ENCODE measurements around the gene GLIS2. TPM values are rescaled to one million over a fixed set of nuclear protein-coding genes. Genes with fewer than 3 reads are reported as not detected.

The GLIS2 gene
- polyA plus RNA-seq, 2 of the 4 experiments (the other 2 are of a cell fraction), result 5.5 to 15.8 TPM

DNA sequence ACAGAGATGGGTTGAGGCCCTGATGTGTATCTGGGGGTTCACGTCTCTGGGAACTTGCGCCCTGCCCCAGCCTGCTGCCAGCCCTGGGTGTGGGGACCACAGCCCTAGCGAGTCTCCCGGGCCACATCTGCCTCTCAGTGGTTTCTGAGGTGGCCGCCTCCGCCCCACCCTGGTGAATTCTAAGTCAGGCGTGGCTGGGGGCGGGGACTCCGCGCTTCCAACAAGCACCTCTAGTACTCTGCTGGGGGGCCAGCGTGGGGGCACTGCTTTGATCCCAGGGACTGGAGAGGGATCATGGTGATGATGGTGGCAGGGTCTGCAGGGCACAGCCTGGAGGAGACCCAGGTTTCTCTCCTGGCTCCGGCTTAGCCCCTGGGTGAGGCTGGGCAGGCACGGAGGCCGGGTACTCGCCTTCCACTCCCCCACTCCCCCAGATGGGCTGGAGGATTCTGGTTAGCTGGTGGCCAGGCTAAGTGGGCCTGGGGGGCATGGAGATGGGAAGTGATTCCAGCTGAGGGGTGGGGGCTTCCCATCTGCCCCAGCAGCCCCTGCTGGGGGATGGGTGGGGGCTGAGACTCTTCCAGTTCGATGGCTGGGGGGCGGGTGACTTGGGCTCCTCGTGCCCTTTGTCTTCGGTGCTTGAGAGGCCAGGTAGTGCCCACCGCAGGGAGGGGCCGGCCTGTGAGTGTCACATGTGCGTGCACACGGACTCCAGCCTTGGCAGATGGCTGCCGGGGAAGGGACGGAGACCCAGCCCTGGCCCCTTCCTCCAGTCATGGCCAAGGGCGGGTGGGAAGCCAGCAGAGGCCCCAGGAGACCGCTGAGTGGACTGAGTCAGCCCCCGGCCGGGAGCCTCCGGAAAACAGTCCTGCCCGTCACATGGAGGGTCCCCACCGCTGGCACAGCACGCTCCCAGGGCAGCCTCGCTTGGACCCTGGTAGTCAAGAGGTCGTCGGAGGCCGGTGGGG is 3.9 kb downstream of the GLIS2 start:
- WGBS (ENCODE audit: missing lambda C conversion rate), result 79% methylated on average over 11 of the region's 37 CpGs
- no peak for DNase-seq (ENCODE audit: low read depth in 1 of 2, low spot score in 1 of 2)

DNA sequence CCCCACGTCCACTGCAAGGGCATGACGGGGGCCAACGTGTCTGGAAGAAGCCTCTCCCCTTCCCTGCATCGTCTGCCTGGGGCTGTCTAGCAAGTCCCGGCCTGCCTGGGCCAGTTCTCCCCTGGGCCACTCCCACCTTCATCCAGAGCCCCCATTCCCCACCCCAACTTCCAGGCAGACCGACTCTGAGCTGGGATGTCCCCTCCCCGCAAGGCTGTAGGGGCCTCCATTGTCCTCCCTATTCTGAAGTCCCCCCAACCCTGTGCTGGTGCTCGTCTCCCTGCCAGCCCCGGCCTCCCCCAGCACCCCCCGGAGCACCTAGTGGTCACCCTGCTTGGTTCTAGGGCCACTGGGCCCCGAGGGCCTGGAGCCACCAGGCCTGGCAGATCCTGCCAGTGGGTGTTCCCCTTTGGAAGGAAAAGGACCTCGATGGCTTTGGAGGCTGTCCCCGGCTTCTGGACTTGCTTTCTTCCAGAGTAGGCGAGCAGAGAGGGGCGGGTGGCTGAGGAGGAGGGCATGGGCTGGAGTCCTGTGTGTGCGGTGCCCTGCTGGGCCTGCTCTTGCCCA is 4.8 kb downstream of the GLIS2 start:
- peak overlapping the region; percentile 19 to 96; a peak in 4 of 6 replicates for H3K27ac ChIP-seq
- H3K4me3 ChIP-seq, result no peak overlapping the region
- no peaks in the 10 kb centered on the region for H3K9me3 ChIP-seq
- 73% methylated on average over 10 of the region's 16 CpGs for WGBS (ENCODE audit: missing lambda C conversion rate)
- FAIRE-seq (no peak), ATAC-seq (no peak), DNase-seq (ENCODE audit: low read depth in 1 of 2, low spot score in 1 of 2) (no peak)
- TF ChIP-seq GATA3 (IDR thresholded peaks at IDR 0.05; ENCODE audit: borderline replicate concordance) (no peak), BHLHE40 (IDR thresholded peaks at IDR 0.05; ENCODE audit: low read depth, low read length) (no peak), KDM5A (IDR thresholded peaks at IDR 0.05) (no peak)
- H3K4me1 ChIP-seq, result peaks cover 78% of the 10 kb centered on the region
- ChIA-PET CTCF (interaction anchor here (0.6 to 22.8 kb wide), 8 partner anchors 7 to 82 kb away, joined by 3 to 423 read pairs (median 10); partner anchors contain the start of gene GLIS2), POLR2A (no interaction called here)
- peak overlapping the region; percentile 93 for H3K4me2 ChIP-seq

More for the DNA sequence above, 3.9 kb downstream of the GLIS2 start:
- TF ChIP-seq POLR2AphosphoS2 (conservative IDR thresholded peaks at IDR 0.05; ENCODE audit: low read length), result no peak
- no peak for TF ChIP-seq MAFK (IDR thresholded peaks at IDR 0.05; ENCODE audit: partially characterized antibody)
- no peak for TF ChIP-seq TFCP2L1 (CRISPR knock-in tag; IDR thresholded peaks at IDR 0.05)
- no peak for TF ChIP-seq EP300 (IDR thresholded peaks at IDR 0.05)
- TF ChIP-seq, protein P1, sequence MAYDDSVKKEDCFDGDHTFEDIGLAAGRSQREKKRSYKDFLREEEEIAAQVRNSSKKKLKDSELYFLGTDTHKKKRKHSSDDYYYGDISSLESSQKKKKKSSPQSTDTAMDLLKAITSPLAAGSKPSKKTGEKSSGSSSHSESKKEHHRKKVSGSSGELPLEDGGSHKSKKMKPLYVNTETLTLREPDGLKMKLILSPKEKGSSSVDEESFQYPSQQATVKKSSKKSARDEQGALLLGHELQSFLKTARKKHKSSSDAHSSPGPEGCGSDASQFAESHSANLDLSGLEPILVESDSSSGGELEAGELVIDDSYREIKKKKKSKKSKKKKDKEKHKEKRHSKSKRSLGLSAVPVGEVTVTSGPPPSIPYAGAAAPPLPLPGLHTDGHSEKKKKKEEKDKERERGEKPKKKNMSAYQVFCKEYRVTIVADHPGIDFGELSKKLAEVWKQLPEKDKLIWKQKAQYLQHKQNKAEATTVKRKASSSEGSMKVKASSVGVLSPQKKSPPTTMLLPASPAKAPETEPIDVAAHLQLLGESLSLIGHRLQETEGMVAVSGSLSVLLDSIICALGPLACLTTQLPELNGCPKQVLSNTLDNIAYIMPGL (CRISPR knock-in tag; IDR thresholded peaks at IDR 0.05; ENCODE audit: borderline replicate concordance), result no peak
- TF ChIP-seq FOSB (CRISPR knock-in tag; IDR thresholded peaks at IDR 0.05), result no peak
- TF ChIP-seq SREBF2 (IDR thresholded peaks at IDR 0.05), result no peak
- TF ChIP-seq NPAS2 (CRISPR knock-in tag; IDR thresholded peaks at IDR 0.05; ENCODE audit: borderline replicate concordance), result no peak
- no peak for TF ChIP-seq MAZ (IDR thresholded peaks at IDR 0.05; ENCODE audit: borderline replicate concordance, low read depth, low read length)
- no peak for TF ChIP-seq RAD21 (conservative IDR thresholded peaks at IDR 0.05 in 1 of 2, IDR thresholded peaks at IDR 0.05 in 1 of 2)
- TF ChIP-seq, protein P2, sequence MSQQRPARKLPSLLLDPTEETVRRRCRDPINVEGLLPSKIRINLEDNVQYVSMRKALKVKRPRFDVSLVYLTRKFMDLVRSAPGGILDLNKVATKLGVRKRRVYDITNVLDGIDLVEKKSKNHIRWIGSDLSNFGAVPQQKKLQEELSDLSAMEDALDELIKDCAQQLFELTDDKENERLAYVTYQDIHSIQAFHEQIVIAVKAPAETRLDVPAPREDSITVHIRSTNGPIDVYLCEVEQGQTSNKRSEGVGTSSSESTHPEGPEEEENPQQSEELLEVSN (IDR thresholded peaks at IDR 0.05; ENCODE audit: borderline replicate concordance, low read depth), result no peak
- no peak for TF ChIP-seq SMC3 (IDR thresholded peaks at IDR 0.05)
- no peak for TF ChIP-seq ZC3H11A (IDR thresholded peaks at IDR 0.05)
- no peak for TF ChIP-seq BHLHE40 (IDR thresholded peaks at IDR 0.05; ENCODE audit: low read depth, low read length)
- TF ChIP-seq CEBPB (IDR thresholded peaks at IDR 0.05), result no peak
- no peak for TF ChIP-seq RFX5 (IDR thresholded peaks at IDR 0.05)
- no peak overlapping the region for H3K4me3 ChIP-seq
- CTCF ChIA-PET, result interaction anchor here (2.1 to 22.8 kb wide), 4 partner anchors 6 to 58 kb away, joined by 7 to 423 read pairs (median 218); partner anchors contain the start of gene GLIS2
- ATAC-seq (no peak), FAIRE-seq (no peak)
- H3K27ac ChIP-seq, result peak overlapping the region; percentile 96; a peak in 5 of 6 replicates
- H3K4me2 ChIP-seq, result peak overlapping the region; percentile 93
- H3K9me3 ChIP-seq, result no peaks in the 10 kb centered on the region
- POLR2A ChIA-PET, result no interaction called here
- peaks cover 76% of the 10 kb centered on the region for H3K4me1 ChIP-seq

All from A549 (cell line).